WTC11 (cell line): ENCODE measurements around the gene PLEKHA3. TPM values are rescaled to one million over a fixed set of nuclear protein-coding genes. Genes with fewer than 3 reads are reported as not detected.

Experiments
- ATAC-seq: fragments of 200-7000 bp; cut with Tn5 transposase; 2 replicates; pipeline ENCODE4 v1.10.0; 2021; ENCODE audit warnings: mild to moderate bottlenecking, moderate library complexity
- CTCF ChIA-PET: fragments of 300-600 bp; sonication (Branson Sonifier 250); formaldehyde crosslinking; loops from one replicate; lab custom pipeline; 2021; ENCODE audit warnings: antibody characterized with exemption; lab: Charles Lee
- POLR2A ChIA-PET: fragments of 350-600 bp; sonication (Branson Sonifier 250); formaldehyde crosslinking; loops from one replicate; lab custom pipeline; 2021; ENCODE audit warnings: antibody characterized with exemption; lab: Charles Lee
- DNase-seq: peaks from one replicate; pipeline ENCODE4 v3.0.0; 2021; ENCODE audit warnings: low spot score
- H3K27ac Mint-ChIP-seq: 2 replicates; pipeline ENCODE4 v1.8.0; 2021; ENCODE audit warnings: mixed read lengths
- H3K27me3 Mint-ChIP-seq: 2 replicates; pipeline ENCODE4 v1.8.0; 2021; ENCODE audit warnings: low read depth, mild to moderate bottlenecking, moderate library complexity, mixed read lengths
- H3K36me3 Mint-ChIP-seq: 2 replicates; pipeline ENCODE4 v1.8.0; 2021; ENCODE audit warnings: mixed read lengths
- H3K4me1 Mint-ChIP-seq: 2 replicates; pipeline ENCODE4 v1.8.0; 2022; ENCODE audit warnings: mixed read lengths
- H3K4me3 Mint-ChIP-seq: 2 replicates; pipeline ENCODE4 v1.8.0; 2021; ENCODE audit warnings: mild to moderate bottlenecking, moderate library complexity, mixed read lengths
- H3K9me3 Mint-ChIP-seq: 2 replicates; pipeline ENCODE4 v1.8.0; 2021; ENCODE audit warnings: mixed read lengths
- EMX1 ChIP-seq: fragments of 250-450 bp; sonication (Bioruptor Pico); IDR thresholded peaks from 2 replicates; pipeline ENCODE4 v1.8.0; 2021; ENCODE audit warnings: mild to moderate bottlenecking
- ESRRA ChIP-seq: sonication (generic); formaldehyde crosslinking; IDR thresholded peaks from 2 replicates; pipeline ENCODE4 v1.8.1; 2022; ENCODE audit warnings: mild to moderate bottlenecking, missing genetic modification reagents, borderline replicate concordance
- FOXK1 ChIP-seq: sonication (generic); formaldehyde crosslinking; IDR thresholded peaks from 2 replicates; pipeline ENCODE4 v1.8.0; 2022; ENCODE audit warnings: mild to moderate bottlenecking, moderate library complexity, missing genetic modification reagents
- FOXP1 ChIP-seq: sonication (generic); formaldehyde crosslinking; IDR thresholded peaks from 2 replicates; pipeline ENCODE4 v1.8.0; 2022; ENCODE audit warnings: missing genetic modification reagents, mild to moderate bottlenecking, moderate library complexity, borderline replicate concordance
- GTF2I ChIP-seq: fragments of 250-450 bp; sonication (Bioruptor Pico); conservative IDR thresholded peaks from 2 replicates; pipeline ENCODE4 v1.4.0; 2021; ENCODE audit warnings: mild to moderate bottlenecking
- MXD4 ChIP-seq: fragments of 250-450 bp; sonication (Bioruptor Pico); IDR thresholded peaks from 2 replicates; pipeline ENCODE4 v1.8.0; 2021; ENCODE audit warnings: mild to moderate bottlenecking, moderate library complexity, borderline replicate concordance
- NFYB ChIP-seq: sonication (generic); formaldehyde crosslinking; conservative IDR thresholded peaks from 2 replicates; pipeline ENCODE4 v1.8.0; 2022; ENCODE audit warnings: low read depth, missing genetic modification reagents
- OVOL2 ChIP-seq: fragments of 250-450 bp; sonication (Bioruptor Pico); IDR thresholded peaks from 2 replicates; pipeline ENCODE4 v1.9.0; 2021; ENCODE audit warnings: mild to moderate bottlenecking, borderline replicate concordance
- PRRX2 ChIP-seq: fragments of 250-450 bp; sonication (Bioruptor Pico); IDR thresholded peaks from 2 replicates; pipeline ENCODE4 v1.8.0; 2021; ENCODE audit warnings: mild to moderate bottlenecking
- SP1 ChIP-seq: sonication (generic); formaldehyde crosslinking; conservative IDR thresholded peaks from 2 replicates; pipeline ENCODE4 v1.8.1; 2022; ENCODE audit warnings: missing genetic modification reagents
- TP53 ChIP-seq: sonication (generic); formaldehyde crosslinking; IDR thresholded peaks from 2 replicates; pipeline ENCODE4 v1.8.1; 2023; ENCODE audit warnings: mild to moderate bottlenecking, missing genetic modification reagents
- ZBTB21 ChIP-seq: sonication (generic); formaldehyde crosslinking; IDR thresholded peaks from 2 replicates; pipeline ENCODE4 v1.8.1; 2023; ENCODE audit warnings: mild to moderate bottlenecking, missing genetic modification reagents, borderline replicate concordance
- ZNF263 ChIP-seq: sonication (generic); formaldehyde crosslinking; IDR thresholded peaks from 2 replicates; pipeline ENCODE4 v1.8.1; 2022; ENCODE audit warnings: low read depth, mild to moderate bottlenecking, moderate library complexity, missing genetic modification reagents
- total RNA-seq: library from RNA; stranded (reverse); gene quantifications from 3 replicates; pipeline ENCODE4 v1.2.3, GENCODE V29; 2021
- TF ChIP-seq, protein P1 (sequence below): sonication (generic); formaldehyde crosslinking; IDR thresholded peaks from 2 replicates; pipeline ENCODE4 v1.8.1; 2023; ENCODE audit warnings: mild to moderate bottlenecking, missing genetic modification reagents, borderline replicate concordance
- TF ChIP-seq, protein P2 (sequence below): fragments of 250-450 bp; sonication (Bioruptor Pico); IDR thresholded peaks from 2 replicates; pipeline ENCODE4 v1.9.0; 2021; ENCODE audit warnings: mild to moderate bottlenecking, borderline replicate concordance
- TF ChIP-seq, protein P3 (sequence below): sonication (generic); formaldehyde crosslinking; IDR thresholded peaks from 2 replicates; pipeline ENCODE4 v1.8.0; 2022; ENCODE audit warnings: mild to moderate bottlenecking, missing genetic modification reagents
- TF ChIP-seq, protein P4 (sequence below): fragments of 250-450 bp; sonication (Bioruptor Pico); IDR thresholded peaks from 2 replicates; pipeline ENCODE4 v1.8.0; 2021; ENCODE audit warnings: mild to moderate bottlenecking
- TF ChIP-seq, protein P5 (sequence below): fragments of 250-450 bp; sonication (Bioruptor Pico); IDR thresholded peaks from 2 replicates; pipeline ENCODE4 v1.9.0; 2021; ENCODE audit warnings: mild to moderate bottlenecking

The PLEKHA3 gene
- total RNA-seq, 1 experiment from 2014 or later = 18.7 TPM

DNA sequence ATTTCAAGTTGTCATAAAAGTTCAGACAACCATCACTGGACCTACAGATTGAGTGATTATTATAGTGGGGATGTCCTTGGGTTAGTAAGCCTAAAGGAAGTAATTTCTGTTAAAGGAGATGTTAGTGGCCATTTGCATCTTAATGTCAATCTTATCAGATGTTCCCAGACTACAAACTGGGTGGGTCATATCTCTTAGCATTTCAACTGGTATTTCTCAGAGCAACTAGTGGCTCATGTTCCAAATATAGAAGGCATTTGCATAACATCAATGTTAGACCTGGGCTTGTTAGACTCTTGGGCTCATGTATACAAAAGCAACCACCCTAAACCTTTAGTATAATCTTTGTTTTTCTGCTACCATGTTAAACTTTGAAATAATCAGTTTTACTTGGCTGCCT lies 17.9 kb downstream of the PLEKHA3 start:
- ATAC-seq (no peak), DNase-seq (no peak)
- Mint-ChIP-seq H3K4me1 (0 out of 2 replicates have a peak, but pooled peaks cover 3% of the 10 kb centered on the region), H3K9me3 (no peaks in the 10 kb centered on the region), H3K36me3 (peaks cover 46% of the 10 kb centered on the region), H3K27ac (no peak overlapping the region), H3K27me3 (no peaks in the 10 kb centered on the region), H3K4me3 (no peak overlapping the region)
- POLR2A ChIA-PET = no interaction called here
- CTCF ChIA-PET = no interaction called here
- TF ChIP-seq PRRX2 (CRISPR knock-in tag) (no peak), GTF2I (CRISPR knock-in tag) (no peak), ZBTB21 (no peak), TP53 (CRISPR knock-in tag) (no peak), SP1 (CRISPR knock-in tag) (no peak), ZNF263 (no peak), NFYB (CRISPR knock-in tag) (no peak), FOXP1 (CRISPR knock-in tag) (no peak), OVOL2 (no peak), ESRRA (CRISPR knock-in tag) (no peak), EMX1 (CRISPR knock-in tag) (no peak), MXD4 (CRISPR knock-in tag) (no peak), FOXK1 (CRISPR knock-in tag) (no peak)
- TF ChIP-seq, protein P1, sequence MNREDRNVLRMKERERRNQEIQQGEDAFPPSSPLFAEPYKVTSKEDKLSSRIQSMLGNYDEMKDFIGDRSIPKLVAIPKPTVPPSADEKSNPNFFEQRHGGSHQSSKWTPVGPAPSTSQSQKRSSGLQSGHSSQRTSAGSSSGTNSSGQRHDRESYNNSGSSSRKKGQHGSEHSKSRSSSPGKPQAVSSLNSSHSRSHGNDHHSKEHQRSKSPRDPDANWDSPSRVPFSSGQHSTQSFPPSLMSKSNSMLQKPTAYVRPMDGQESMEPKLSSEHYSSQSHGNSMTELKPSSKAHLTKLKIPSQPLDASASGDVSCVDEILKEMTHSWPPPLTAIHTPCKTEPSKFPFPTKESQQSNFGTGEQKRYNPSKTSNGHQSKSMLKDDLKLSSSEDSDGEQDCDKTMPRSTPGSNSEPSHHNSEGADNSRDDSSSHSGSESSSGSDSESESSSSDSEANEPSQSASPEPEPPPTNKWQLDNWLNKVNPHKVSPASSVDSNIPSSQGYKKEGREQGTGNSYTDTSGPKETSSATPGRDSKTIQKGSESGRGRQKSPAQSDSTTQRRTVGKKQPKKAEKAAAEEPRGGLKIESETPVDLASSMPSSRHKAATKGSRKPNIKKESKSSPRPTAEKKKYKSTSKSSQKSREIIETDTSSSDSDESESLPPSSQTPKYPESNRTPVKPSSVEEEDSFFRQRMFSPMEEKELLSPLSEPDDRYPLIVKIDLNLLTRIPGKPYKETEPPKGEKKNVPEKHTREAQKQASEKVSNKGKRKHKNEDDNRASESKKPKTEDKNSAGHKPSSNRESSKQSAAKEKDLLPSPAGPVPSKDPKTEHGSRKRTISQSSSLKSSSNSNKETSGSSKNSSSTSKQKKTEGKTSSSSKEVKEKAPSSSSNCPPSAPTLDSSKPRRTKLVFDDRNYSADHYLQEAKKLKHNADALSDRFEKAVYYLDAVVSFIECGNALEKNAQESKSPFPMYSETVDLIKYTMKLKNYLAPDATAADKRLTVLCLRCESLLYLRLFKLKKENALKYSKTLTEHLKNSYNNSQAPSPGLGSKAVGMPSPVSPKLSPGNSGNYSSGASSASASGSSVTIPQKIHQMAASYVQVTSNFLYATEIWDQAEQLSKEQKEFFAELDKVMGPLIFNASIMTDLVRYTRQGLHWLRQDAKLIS (CRISPR knock-in tag) = no peak
- TF ChIP-seq, protein P2, sequence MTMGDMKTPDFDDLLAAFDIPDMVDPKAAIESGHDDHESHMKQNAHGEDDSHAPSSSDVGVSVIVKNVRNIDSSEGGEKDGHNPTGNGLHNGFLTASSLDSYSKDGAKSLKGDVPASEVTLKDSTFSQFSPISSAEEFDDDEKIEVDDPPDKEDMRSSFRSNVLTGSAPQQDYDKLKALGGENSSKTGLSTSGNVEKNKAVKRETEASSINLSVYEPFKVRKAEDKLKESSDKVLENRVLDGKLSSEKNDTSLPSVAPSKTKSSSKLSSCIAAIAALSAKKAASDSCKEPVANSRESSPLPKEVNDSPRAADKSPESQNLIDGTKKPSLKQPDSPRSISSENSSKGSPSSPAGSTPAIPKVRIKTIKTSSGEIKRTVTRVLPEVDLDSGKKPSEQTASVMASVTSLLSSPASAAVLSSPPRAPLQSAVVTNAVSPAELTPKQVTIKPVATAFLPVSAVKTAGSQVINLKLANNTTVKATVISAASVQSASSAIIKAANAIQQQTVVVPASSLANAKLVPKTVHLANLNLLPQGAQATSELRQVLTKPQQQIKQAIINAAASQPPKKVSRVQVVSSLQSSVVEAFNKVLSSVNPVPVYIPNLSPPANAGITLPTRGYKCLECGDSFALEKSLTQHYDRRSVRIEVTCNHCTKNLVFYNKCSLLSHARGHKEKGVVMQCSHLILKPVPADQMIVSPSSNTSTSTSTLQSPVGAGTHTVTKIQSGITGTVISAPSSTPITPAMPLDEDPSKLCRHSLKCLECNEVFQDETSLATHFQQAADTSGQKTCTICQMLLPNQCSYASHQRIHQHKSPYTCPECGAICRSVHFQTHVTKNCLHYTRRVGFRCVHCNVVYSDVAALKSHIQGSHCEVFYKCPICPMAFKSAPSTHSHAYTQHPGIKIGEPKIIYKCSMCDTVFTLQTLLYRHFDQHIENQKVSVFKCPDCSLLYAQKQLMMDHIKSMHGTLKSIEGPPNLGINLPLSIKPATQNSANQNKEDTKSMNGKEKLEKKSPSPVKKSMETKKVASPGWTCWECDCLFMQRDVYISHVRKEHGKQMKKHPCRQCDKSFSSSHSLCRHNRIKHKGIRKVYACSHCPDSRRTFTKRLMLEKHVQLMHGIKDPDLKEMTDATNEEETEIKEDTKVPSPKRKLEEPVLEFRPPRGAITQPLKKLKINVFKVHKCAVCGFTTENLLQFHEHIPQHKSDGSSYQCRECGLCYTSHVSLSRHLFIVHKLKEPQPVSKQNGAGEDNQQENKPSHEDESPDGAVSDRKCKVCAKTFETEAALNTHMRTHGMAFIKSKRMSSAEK (CRISPR knock-in tag) = no peak
- TF ChIP-seq, protein P3, sequence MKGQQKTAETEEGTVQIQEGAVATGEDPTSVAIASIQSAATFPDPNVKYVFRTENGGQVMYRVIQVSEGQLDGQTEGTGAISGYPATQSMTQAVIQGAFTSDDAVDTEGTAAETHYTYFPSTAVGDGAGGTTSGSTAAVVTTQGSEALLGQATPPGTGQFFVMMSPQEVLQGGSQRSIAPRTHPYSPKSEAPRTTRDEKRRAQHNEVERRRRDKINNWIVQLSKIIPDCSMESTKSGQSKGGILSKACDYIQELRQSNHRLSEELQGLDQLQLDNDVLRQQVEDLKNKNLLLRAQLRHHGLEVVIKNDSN (CRISPR knock-in tag) = no peak
- TF ChIP-seq, protein P4, sequence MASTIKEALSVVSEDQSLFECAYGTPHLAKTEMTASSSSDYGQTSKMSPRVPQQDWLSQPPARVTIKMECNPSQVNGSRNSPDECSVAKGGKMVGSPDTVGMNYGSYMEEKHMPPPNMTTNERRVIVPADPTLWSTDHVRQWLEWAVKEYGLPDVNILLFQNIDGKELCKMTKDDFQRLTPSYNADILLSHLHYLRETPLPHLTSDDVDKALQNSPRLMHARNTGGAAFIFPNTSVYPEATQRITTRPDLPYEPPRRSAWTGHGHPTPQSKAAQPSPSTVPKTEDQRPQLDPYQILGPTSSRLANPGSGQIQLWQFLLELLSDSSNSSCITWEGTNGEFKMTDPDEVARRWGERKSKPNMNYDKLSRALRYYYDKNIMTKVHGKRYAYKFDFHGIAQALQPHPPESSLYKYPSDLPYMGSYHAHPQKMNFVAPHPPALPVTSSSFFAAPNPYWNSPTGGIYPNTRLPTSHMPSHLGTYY (CRISPR knock-in tag) = no peak
- TF ChIP-seq, protein P5, sequence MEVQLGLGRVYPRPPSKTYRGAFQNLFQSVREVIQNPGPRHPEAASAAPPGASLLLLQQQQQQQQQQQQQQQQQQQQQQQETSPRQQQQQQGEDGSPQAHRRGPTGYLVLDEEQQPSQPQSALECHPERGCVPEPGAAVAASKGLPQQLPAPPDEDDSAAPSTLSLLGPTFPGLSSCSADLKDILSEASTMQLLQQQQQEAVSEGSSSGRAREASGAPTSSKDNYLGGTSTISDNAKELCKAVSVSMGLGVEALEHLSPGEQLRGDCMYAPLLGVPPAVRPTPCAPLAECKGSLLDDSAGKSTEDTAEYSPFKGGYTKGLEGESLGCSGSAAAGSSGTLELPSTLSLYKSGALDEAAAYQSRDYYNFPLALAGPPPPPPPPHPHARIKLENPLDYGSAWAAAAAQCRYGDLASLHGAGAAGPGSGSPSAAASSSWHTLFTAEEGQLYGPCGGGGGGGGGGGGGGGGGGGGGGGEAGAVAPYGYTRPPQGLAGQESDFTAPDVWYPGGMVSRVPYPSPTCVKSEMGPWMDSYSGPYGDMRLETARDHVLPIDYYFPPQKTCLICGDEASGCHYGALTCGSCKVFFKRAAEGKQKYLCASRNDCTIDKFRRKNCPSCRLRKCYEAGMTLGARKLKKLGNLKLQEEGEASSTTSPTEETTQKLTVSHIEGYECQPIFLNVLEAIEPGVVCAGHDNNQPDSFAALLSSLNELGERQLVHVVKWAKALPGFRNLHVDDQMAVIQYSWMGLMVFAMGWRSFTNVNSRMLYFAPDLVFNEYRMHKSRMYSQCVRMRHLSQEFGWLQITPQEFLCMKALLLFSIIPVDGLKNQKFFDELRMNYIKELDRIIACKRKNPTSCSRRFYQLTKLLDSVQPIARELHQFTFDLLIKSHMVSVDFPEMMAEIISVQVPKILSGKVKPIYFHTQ (CRISPR knock-in tag) = no peak
